Spleen (tissue), 7 donors: ENCODE data around the gene KIFBP.

Experiments used
- CTCF ChIP-seq, 11 experiments: fragments of 200-600 bp in 7 of 11; fragments of 450-650 bp in 4 of 11; sonication (generic) in 4 of 11; IDR thresholded peaks in 8 of 11; conservative IDR thresholded peaks in 3 of 11; 1 replicate in 7 of 11; 2 replicates in 4 of 11; pipeline versions ENCODE4 v1.4.0 to v1.8.0; 2016 to 2021; ENCODE audit warnings: antibody characterized with exemption in 11 of 11, inconsistent platforms in 4 of 11, mild to moderate bottlenecking in 1 of 11
- POLR2A ChIP-seq, 3 donors: fragments of 450-650 bp; IDR thresholded peaks; one replicate each; pipeline ENCODE4 v1.5.1; 2017; ENCODE audit warnings: antibody characterized with exemption in 3 of 3, mild to moderate bottlenecking in 1 of 3
- POLR2AphosphoS5 ChIP-seq, 3 donors: sonication (generic); formaldehyde crosslinking; IDR thresholded peaks; one replicate each; pipeline ENCODE4 v1.5.1; 2017; ENCODE audit warnings: antibody characterized with exemption in 3 of 3
- donor health status: DM: no; HTN: no; CAD: no; lungs with moderate emphysema.
- donor health status: DM: no; HTN: no; CAD: no.
- donor health status: DM: no; HTN: no; CAD: no.

GRCh38 chr10:69037489-69037888, 48.9 kb downstream of the KIFBP start:
- TF ChIP-seq CTCF (IDR thresholded peaks at IDR 0.05 in 8 of 11, conservative IDR thresholded peaks at IDR 0.05 in 3 of 11) = no peak
- no peak for TF ChIP-seq POLR2A (IDR thresholded peaks at IDR 0.05)
- no peak for TF ChIP-seq POLR2AphosphoS5 (IDR thresholded peaks at IDR 0.05)
